Fibroblast of villous mesenchyme (primary cell): ENCODE results near the gene LRP1B. TPM values are rescaled to one million over a fixed set of nuclear protein-coding genes. Genes with fewer than 3 reads are reported as not detected.

Experiments
- DNase-seq: peaks from one replicate; pipeline ENCODE4 v3.0.0-alpha.2; 2010; ENCODE audit warnings: low read depth
- H3K4me3 ChIP-seq: 2 replicates; pipeline ENCODE4 v1.5.1; 2011; ENCODE audit warnings: low read depth, mild to moderate bottlenecking, low read length
- CTCF ChIP-seq: IDR thresholded peaks from 2 replicates; pipeline ENCODE4 v1.5.1; 2012; ENCODE audit warnings: low read depth, mild to moderate bottlenecking, low read length; ENCODE audit not compliant: insufficient read depth
- total RNA-seq: library from RNA; depleted of rRNA; stranded (reverse); fragments of >200 nt; gene quantifications from 2 replicates; pipeline ENCODE4 v1.2.3, GENCODE V29; 2012

LRP1B gene
- total RNA-seq, 1 donor, result 2.2 TPM

- no peak for DNase-seq
- no peak overlapping the region for H3K4me3 ChIP-seq
- no peak for TF ChIP-seq CTCF
Observed at GRCh38 chr2:141707486-141707885, 423.3 kb downstream of the LRP1B start.

- TF ChIP-seq CTCF, result no peak
- no peak for DNase-seq
- H3K4me3 ChIP-seq, result no peak overlapping the region
Observed at GRCh38 chr2:141704541-141704940, 426.3 kb downstream of the LRP1B start.

- DNase-seq, result no peak
- H3K4me3 ChIP-seq, result no peak overlapping the region
- TF ChIP-seq CTCF, result no peak
Observed at GRCh38 chr2:141703501-141703900, 427.3 kb downstream of the LRP1B start.

GRCh38 chr2:141701618-141702017, 429.2 kb downstream of the LRP1B start:
- no peak overlapping the region for H3K4me3 ChIP-seq
- no peak for DNase-seq
- TF ChIP-seq CTCF, result no peak

GRCh38 chr2:141699573-141699972, 431.2 kb downstream of the LRP1B start:
- DNase-seq, result no peak
- H3K4me3 ChIP-seq, result no peak overlapping the region
- no peak for TF ChIP-seq CTCF

GRCh38 chr2:141698500-141698899, 432.3 kb downstream of the LRP1B start:
- TF ChIP-seq CTCF, result no peak
- H3K4me3 ChIP-seq, result no peak overlapping the region
- no peak for DNase-seq

GRCh38 chr2:141697035-141697434, 433.8 kb downstream of the LRP1B start:
- DNase-seq, result no peak
- no peak overlapping the region for H3K4me3 ChIP-seq
- no peak for TF ChIP-seq CTCF
